K562 (cell line): Measurements from ENCODE around the gene PKIB. TPM values are rescaled to one million over a fixed set of nuclear protein-coding genes. Genes with fewer than 3 reads are reported as not detected.

Experiments used
- ATAC-seq: fragments of 200-7000 bp; cut with Tn5 transposase; 3 replicates; pipeline ENCODE4 v1.9.1; 2020; ENCODE audit warnings: moderate library complexity
- BruUV-seq: library from RNA; stranded (reverse); fragments of 400-500 nt; replicated peaks from 2 replicates; lab custom pipeline; 2021; lab: Mats Ljungman, UMichigan
- CTCF ChIA-PET: fragments of 300-600 bp; formaldehyde crosslinking; extraction: SDS; loops from one replicate; lab custom pipeline; 2021; ENCODE audit warnings: low intra/inter-chr PET ratio; lab: Yijun Ruan, JAX
- POLR2A ChIA-PET: fragments of 300-600, 350-650 bp; sonication (Branson Sonifier 250); formaldehyde crosslinking; extraction: SDS; loops from one replicate; lab custom pipeline; 2021; ENCODE audit warnings: antibody characterized with exemption, inconsistent platforms; lab: Yijun Ruan, JAX
- DNase-seq, 4 experiments: peaks; one replicate each; pipeline versions ENCODE4 v3.0.0 to v3.0.0-alpha.2; 2011 to 2018; ENCODE audit warnings: low spot score in 3 of 4, mixed read lengths in 3 of 4; ENCODE audit errors: extremely low read depth in 1 of 4
- FAIRE-seq: peaks from 2 replicates; lab custom pipeline; 2011; peaks lifted over from hg19 to GRCh38; lab: Jason Lieb, UNC
- H2AFZ ChIP-seq: 2 replicates; pipeline ENCODE4 v1.6.0; 2011; ENCODE audit warnings: low read depth, low read length, control low read depth, inconsistent platforms
- H3K27ac ChIP-seq: fragments of 200-600 bp; 3 replicates; pipeline ENCODE4 v1.8.0; 2011; ENCODE audit warnings: low read depth, mild to moderate bottlenecking, control low read depth, inconsistent platforms, low read length, moderate library complexity, mixed read lengths; ENCODE audit errors: extremely low read depth
- H3K27me3 ChIP-seq, 2 experiments: fragments of 300-600 bp in 1 of 2; 2 replicates in 1 of 2; 3 replicates in 1 of 2; pipeline versions ENCODE4 v1.6.0 to v1.8.0; 2011; ENCODE audit warnings: inconsistent platforms in 2 of 2, low read length in 2 of 2, mild to moderate bottlenecking in 1 of 2, mixed read lengths in 1 of 2, moderate library complexity in 1 of 2; ENCODE audit not compliant: control insufficient read depth in 2 of 2, insufficient read depth in 2 of 2
- H3K36me3 ChIP-seq: fragments of 300-600 bp; 3 replicates; pipeline ENCODE4 v1.8.0; 2011; ENCODE audit warnings: mild to moderate bottlenecking, low read length, inconsistent platforms; ENCODE audit not compliant: control insufficient read depth, insufficient read depth
- H3K4me1 ChIP-seq, 2 experiments: fragments of 200-600 bp in 1 of 2; replicated peaks in 1 of 2; 2 replicates in 1 of 2; 3 replicates in 1 of 2; pipeline versions ENCODE4 v1.5.1 to v1.8.0; 2011; ENCODE audit warnings: inconsistent platforms in 2 of 2, low read length in 2 of 2, mild to moderate bottlenecking in 1 of 2, mixed read lengths in 1 of 2, moderate library complexity in 1 of 2; ENCODE audit not compliant: control insufficient read depth in 2 of 2, insufficient read depth in 2 of 2
- H3K4me2 ChIP-seq: 2 replicates; pipeline ENCODE4 v1.6.1; 2011; ENCODE audit warnings: low read length, control low read depth, inconsistent platforms, mixed read lengths; ENCODE audit not compliant: insufficient read depth
- H3K4me3 ChIP-seq: fragments of 200-600 bp; sonication (generic), shearing (Covaris generic); 2 replicates; pipeline ENCODE4 v1.5.1; 2016; ENCODE audit warnings: control low read depth, inconsistent platforms
- H3K79me2 ChIP-seq: fragments of 200-600 bp; 3 replicates; pipeline ENCODE4 v1.8.0; 2011; ENCODE audit warnings: low read length, inconsistent platforms; ENCODE audit not compliant: control insufficient read depth, insufficient read depth
- H3K9ac ChIP-seq, 2 experiments: 2 replicates each; pipeline versions ENCODE4 v1.6.0 to v1.6.1; 2011; ENCODE audit warnings: low read depth in 2 of 2, low read length in 2 of 2, control low read depth in 1 of 2, inconsistent platforms in 1 of 2, mild to moderate bottlenecking in 1 of 2, mixed read lengths in 1 of 2; ENCODE audit not compliant: insufficient read depth in 1 of 2
- H3K9me1 ChIP-seq: one replicate; pipeline ENCODE4 v1.6.0; 2011; ENCODE audit warnings: inconsistent platforms, mild to moderate bottlenecking, low read length, moderate library complexity; ENCODE audit not compliant: control insufficient read depth, insufficient read depth
- H3K9me3 ChIP-seq: replicated peaks from 2 replicates; pipeline ENCODE4 v1.5.1; 2011; ENCODE audit warnings: low read depth, low read length, inconsistent platforms; ENCODE audit not compliant: control insufficient read depth, insufficient read depth
- H4K20me1 ChIP-seq: replicated peaks from 2 replicates; pipeline ENCODE4 v1.6.1; 2011; ENCODE audit warnings: low read length, inconsistent platforms, mixed read lengths; ENCODE audit not compliant: control insufficient read depth, insufficient read depth
- C11orf30 ChIP-seq: fragments of 450-650 bp; IDR thresholded peaks from 2 replicates; pipeline ENCODE4 v1.6.1; 2016; ENCODE audit warnings: low read depth, mild to moderate bottlenecking
- CBFA2T3 ChIP-seq: fragments of 450-650 bp; IDR thresholded peaks from 2 replicates; pipeline ENCODE4 v1.6.1; 2017
- KLF13 ChIP-seq: fragments of 450-650 bp; IDR thresholded peaks from 2 replicates; pipeline ENCODE4 v1.6.1; 2016; ENCODE audit warnings: missing genetic modification characterization, low read depth, mild to moderate bottlenecking, missing compliant biosample characterization, moderate library complexity, borderline replicate concordance
- MAFF ChIP-seq: IDR thresholded peaks from 2 replicates; pipeline ENCODE4 v1.6.1; 2012; ENCODE audit warnings: low read length, improper control_type of control experiment
- MAFG ChIP-seq: fragments of 450-650 bp; conservative IDR thresholded peaks from 2 replicates; pipeline ENCODE4 v1.6.1; 2016; ENCODE audit warnings: missing genetic modification characterization, missing compliant biosample characterization
- MAFK ChIP-seq: IDR thresholded peaks from 2 replicates; pipeline ENCODE4 v1.6.1; 2011; ENCODE audit warnings: low read length, improper control_type of control experiment
- SRSF9 ChIP-seq: fragments of 200-400 bp; formaldehyde crosslinking; IDR thresholded peaks from 2 replicates; pipeline ENCODE4 v1.6.1; 2017; ENCODE audit warnings: low read depth, low read length, borderline replicate concordance
- ZNF316 ChIP-seq: fragments of 450-650 bp; IDR thresholded peaks from 2 replicates; pipeline ENCODE4 v1.6.1; 2016
- WGBS: fragments of 100-300 bp; shearing (Covaris generic); methylation state at CpG from one replicate; pipeline ENCODE4 v1.1.6; 2016; ENCODE audit warnings: low coverage, mixed read lengths; ENCODE audit not compliant: insufficient coverage; ENCODE audit errors: missing lambda C conversion rate; 5-methylcytosine and 5-hydroxymethylcytosine counted together
- in situ Hi-C: fragments of 300-500 bp; cut with MboI; formaldehyde crosslinking; loops from 4 replicates; pipeline ENCODE4 v1.15.0; 2018; ENCODE audit warnings: inconsistent platforms, mixed read lengths
- intact Hi-C: fragments of 100-400 bp; cut with micrococcal nuclease; formaldehyde crosslinking; loops from 2 replicates; pipeline ENCODE4 v1.14.2; 2022
- polyA plus RNA-seq, 8 experiments: library from polyadenylated mRNA; depleted of rRNA in 4 of 8; stranded (reverse) in 5 of 8; unstranded in 3 of 8; fragments of >200 nt; fragmentation: Nextera tagmentation in 2 of 8; fragmentation: Illumina TruSeq in 1 of 8; extraction: Ambion mirVana in 2 of 8; extraction: Trizol in 1 of 8; gene quantifications; 2 replicates each; pipeline versions ENCODE4 v1.2.1 to v1.2.3, GENCODE V29; 2011 to 2014; ENCODE audit warnings: inconsistent platforms in 1 of 8, missing spikeins in 1 of 8
- total RNA-seq, 7 experiments: library from RNA; depleted of rRNA in 6 of 7; stranded (reverse); fragments of >200 nt in 6 of 7; fragmentation: Illumina TruSeq in 2 of 7; extraction: Trizol in 2 of 7; gene quantifications; 2 replicates each; pipeline versions ENCODE4 v1.2.1 to v1.2.3, GENCODE V29; 2011 to 2021; ENCODE audit warnings: low replicate concordance in 1 of 7
- TF ChIP-seq, protein P1 (sequence below): sonication (generic); formaldehyde crosslinking; IDR thresholded peaks from 2 replicates; pipeline ENCODE4 v1.8.0; 2022; ENCODE audit warnings: missing genetic modification reagents, mild to moderate bottlenecking, borderline replicate concordance
- TF ChIP-seq, protein P2 (sequence below), 2 experiments: fragments of 450-650 bp in 1 of 2; IDR thresholded peaks; 2 replicates each; pipeline ENCODE4 v1.6.1; 2011 to 2017; ENCODE audit warnings: low read depth in 2 of 2, antibody characterized with exemption in 1 of 2, borderline replicate concordance in 1 of 2, low read length in 1 of 2, mild to moderate bottlenecking in 1 of 2, mixed read lengths in 1 of 2; ENCODE audit not compliant: control insufficient read depth in 1 of 2

Gene PKIB
- total and polyA plus RNA-seq, 9 of the 15 experiments (the other 6 are each of a cell fraction or from before 2014, with no cell fraction given), result 14.8 to 37.5 (median 27.4) TPM

- no peaks in the 10 kb centered on the region for H3K9me3 ChIP-seq
- no peaks in the 10 kb centered on the region for H3K36me3 ChIP-seq
- in situ Hi-C loops (no loop called here), intact Hi-C loops (no loop called here)
- H3K4me2 ChIP-seq, result no peak overlapping the region
- no peak overlapping the region for H3K4me3 ChIP-seq
- no peak overlapping the region for H3K9ac ChIP-seq
- no peak overlapping the region for H2AFZ ChIP-seq
- FAIRE-seq (no peak), ATAC-seq (no peak), DNase-seq (no peak)
- BruUV-seq, result no TSS peak
- ChIA-PET CTCF (no interaction called here), POLR2A (no interaction called here)
- peaks cover 0 to 3% of the 10 kb centered on the region in 2 experiments; a peak in 2 of 5 replicates for H3K4me1 ChIP-seq
- no peaks in the 10 kb centered on the region for H3K79me2 ChIP-seq
- H3K27ac ChIP-seq, result no peak overlapping the region
- no peaks in the 10 kb centered on the region for H4K20me1 ChIP-seq
- WGBS, result 40% methylated on average over 2 of the region's 2 CpGs
- no peaks in the 10 kb centered on the region for H3K9me1 ChIP-seq
- no peaks in the 10 kb centered on the region for H3K27me3 ChIP-seq
- peak; percentile 35; the same call in 1 of the 2 replicates for TF ChIP-seq MAFK
- peak; percentile 87 for TF ChIP-seq ZNF316
- TF ChIP-seq, protein P1, sequence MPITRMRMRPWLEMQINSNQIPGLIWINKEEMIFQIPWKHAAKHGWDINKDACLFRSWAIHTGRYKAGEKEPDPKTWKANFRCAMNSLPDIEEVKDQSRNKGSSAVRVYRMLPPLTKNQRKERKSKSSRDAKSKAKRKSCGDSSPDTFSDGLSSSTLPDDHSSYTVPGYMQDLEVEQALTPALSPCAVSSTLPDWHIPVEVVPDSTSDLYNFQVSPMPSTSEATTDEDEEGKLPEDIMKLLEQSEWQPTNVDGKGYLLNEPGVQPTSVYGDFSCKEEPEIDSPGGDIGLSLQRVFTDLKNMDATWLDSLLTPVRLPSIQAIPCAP (CRISPR knock-in tag), result no peak
- TF ChIP-seq KLF13 (tag), result no peak
- TF ChIP-seq SRSF9, result no peak
- TF ChIP-seq, protein P2, sequence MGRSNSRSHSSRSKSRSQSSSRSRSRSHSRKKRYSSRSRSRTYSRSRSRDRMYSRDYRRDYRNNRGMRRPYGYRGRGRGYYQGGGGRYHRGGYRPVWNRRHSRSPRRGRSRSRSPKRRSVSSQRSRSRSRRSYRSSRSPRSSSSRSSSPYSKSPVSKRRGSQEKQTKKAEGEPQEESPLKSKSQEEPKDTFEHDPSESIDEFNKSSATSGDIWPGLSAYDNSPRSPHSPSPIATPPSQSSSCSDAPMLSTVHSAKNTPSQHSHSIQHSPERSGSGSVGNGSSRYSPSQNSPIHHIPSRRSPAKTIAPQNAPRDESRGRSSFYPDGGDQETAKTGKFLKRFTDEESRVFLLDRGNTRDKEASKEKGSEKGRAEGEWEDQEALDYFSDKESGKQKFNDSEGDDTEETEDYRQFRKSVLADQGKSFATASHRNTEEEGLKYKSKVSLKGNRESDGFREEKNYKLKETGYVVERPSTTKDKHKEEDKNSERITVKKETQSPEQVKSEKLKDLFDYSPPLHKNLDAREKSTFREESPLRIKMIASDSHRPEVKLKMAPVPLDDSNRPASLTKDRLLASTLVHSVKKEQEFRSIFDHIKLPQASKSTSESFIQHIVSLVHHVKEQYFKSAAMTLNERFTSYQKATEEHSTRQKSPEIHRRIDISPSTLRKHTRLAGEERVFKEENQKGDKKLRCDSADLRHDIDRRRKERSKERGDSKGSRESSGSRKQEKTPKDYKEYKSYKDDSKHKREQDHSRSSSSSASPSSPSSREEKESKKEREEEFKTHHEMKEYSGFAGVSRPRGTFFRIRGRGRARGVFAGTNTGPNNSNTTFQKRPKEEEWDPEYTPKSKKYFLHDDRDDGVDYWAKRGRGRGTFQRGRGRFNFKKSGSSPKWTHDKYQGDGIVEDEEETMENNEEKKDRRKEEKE (IDR thresholded peaks at IDR 0.05; ENCODE audit: borderline replicate concordance in 1 of 2, control insufficient read depth in 1 of 2, low read depth in 2 of 2, low read length in 1 of 2), result no peak
- peak; percentile 62; the same call in 1 of the 2 replicates for TF ChIP-seq MAFG
- TF ChIP-seq MAFF, result peak; percentile 64
- no peak for TF ChIP-seq CBFA2T3
- TF ChIP-seq C11orf30, result peak; percentile 65
Measured at GRCh38 chr6:122669418-122669817, 59.2 kb downstream of the PKIB start.
